Astrocyte (in vitro differentiated cells and primary cell): ENCODE measurements around the gene LIX1L.

Experiments
- CTCF ChIP-seq: IDR thresholded peaks from 2 replicates; pipeline ENCODE4 v1.5.1; 2011; ENCODE audit warnings: low read depth, mild to moderate bottlenecking, inconsistent platforms, low read length, moderate library complexity; ENCODE audit not compliant: insufficient read depth
- EZH2 ChIP-seq: IDR thresholded peaks from 2 replicates; pipeline ENCODE4 v1.6.1; 2012; ENCODE audit warnings: mild to moderate bottlenecking, low read length, inconsistent platforms; ENCODE audit not compliant: insufficient read depth

- TF ChIP-seq CTCF (no peak), EZH2 (no peak)
Measured at GRCh38 chr1:145892486-145893087, 65.2 kb downstream of the LIX1L start.
